Measurements from ENCODE around the gene ZBTB11.
"Not testable (repeated sequence)": the region's sequence is repeated elsewhere in the genome, so short reads cannot be mapped to it uniquely, and the experiment has no call there.

The ZBTB11 gene

GRCh38 chr3:101676765-101677435 is at the start of gene ZBTB11:
Gene ZBTB11, minus strand, starts transcription at chr3:101677132. Its CDS starts 218 bp downstream, at chr3:101676914.
- DNase-seq: peak; percentile 99

- DNase-seq: no peak
These were observed 49.0 kb upstream of the ZBTB11 start for GRCh38 chr3:101725890-101726275.

- DNase-seq: peak; percentile 13
These were observed 48.4 kb upstream of the ZBTB11 start for GRCh38 chr3:101725194-101725889.

- DNase-seq: peak; percentile 81
These were observed 47.6 kb upstream of the ZBTB11 start, which contains the start of gene CEP97 for GRCh38 chr3:101724329-101725193. Gene CEP97, plus strand, starts transcription at chr3:101724614. Its CDS starts 63 bp downstream, at chr3:101724677.

GRCh38 chr3:101722394-101723173 is 45.7 kb upstream of the ZBTB11 start:
- DNase-seq: no peak

- DNase-seq: no peak
These were observed 44.2 kb upstream of the ZBTB11 start for GRCh38 chr3:101720851-101721840.

GRCh38 chr3:101719604-101720185 is 42.8 kb upstream of the ZBTB11 start:
- DNase-seq: no peak

GRCh38 chr3:101718455-101718854 is 41.5 kb upstream of the ZBTB11 start:
- no peak for DNase-seq

GRCh38 chr3:101709126-101709525 is 32.2 kb upstream of the ZBTB11 start:
- DNase-seq: no peak

- DNase-seq: not testable (repeated sequence)
These were observed 27.7 kb upstream of the ZBTB11 start for GRCh38 chr3:101704639-101705038.

GRCh38 chr3:101703169-101703568 is 26.2 kb upstream of the ZBTB11 start:
- no peak for DNase-seq

GRCh38 chr3:101702726-101703125 is 25.8 kb upstream of the ZBTB11 start:
- no peak for DNase-seq

- no peak for DNase-seq
These were observed 25.0 kb upstream of the ZBTB11 start for GRCh38 chr3:101701696-101702634.

GRCh38 chr3:101695779-101696372 is 18.9 kb upstream of the ZBTB11 start:
- no peak for DNase-seq

GRCh38 chr3:101694836-101695235 is 17.9 kb upstream of the ZBTB11 start:
- not testable (repeated sequence) for DNase-seq

GRCh38 chr3:101693540-101693939 is 16.6 kb upstream of the ZBTB11 start:
- DNase-seq: not testable (repeated sequence)

- not testable (repeated sequence) for DNase-seq
These were observed 15.0 kb upstream of the ZBTB11 start for GRCh38 chr3:101691685-101692671.

GRCh38 chr3:101690972-101691371 is 14.0 kb upstream of the ZBTB11 start:
- no peak for DNase-seq

Measured in stimulated activated CD4-positive, alpha-beta T cell treated with anti-CD3 and anti-CD28 coated beads, Interleukin-12 subunit alpha, Interleukin-12 subunit beta, amount 100 ng/mL, for 4 hours (primary cell).